Skeletal muscle satellite cell (primary cell): ENCODE measurements around the gene COMT.

Experiments used
- H3K27me3 ChIP-seq: 2 replicates; pipeline ENCODE4 v1.7.0; 2013; ENCODE audit warnings: low read length; ENCODE audit not compliant: control insufficient read depth, insufficient read depth
- H3K36me3 ChIP-seq: 2 replicates; pipeline ENCODE4 v1.7.0; 2013; ENCODE audit warnings: mild to moderate bottlenecking, control low read depth, low read length; ENCODE audit not compliant: insufficient read depth
- H3K4me1 ChIP-seq: 2 replicates; pipeline ENCODE4 v1.7.0; 2013; ENCODE audit warnings: low read length; ENCODE audit not compliant: control insufficient read depth, insufficient read depth
- H3K4me2 ChIP-seq: 2 replicates; pipeline ENCODE4 v1.7.0; 2013; ENCODE audit warnings: mild to moderate bottlenecking, low read length
- H3K4me3 ChIP-seq: 2 replicates; pipeline ENCODE4 v1.7.0; 2013; ENCODE audit warnings: low read length
- H3K9ac ChIP-seq: 2 replicates; pipeline ENCODE4 v1.7.0; 2013; ENCODE audit warnings: mild to moderate bottlenecking, low read depth, low read length, moderate library complexity
- H3K9me3 ChIP-seq: replicated peaks from 2 replicates; pipeline ENCODE4 v1.7.0; 2013; ENCODE audit warnings: mild to moderate bottlenecking, control low read depth, low read length

COMT gene

GRCh38 chr22:19970479-19971275 is 29.1 kb downstream of the COMT start:
- no peaks in the 10 kb centered on the region for H3K4me1 ChIP-seq
- no peak overlapping the region for H3K4me3 ChIP-seq
- H3K9ac ChIP-seq = no peak overlapping the region
- H3K9me3 ChIP-seq = no peaks in the 10 kb centered on the region
- H3K27me3 ChIP-seq = no peaks in the 10 kb centered on the region
- H3K36me3 ChIP-seq = peaks cover 30% of the 10 kb centered on the region
- no peak overlapping the region for H3K4me2 ChIP-seq

- Histone ChIP-seq H3K36me3 (peaks cover 26% of the 10 kb centered on the region), H3K9me3 (no peaks in the 10 kb centered on the region), H3K4me3 (no peak overlapping the region), H3K4me1 (no peaks in the 10 kb centered on the region), H3K4me2 (no peak overlapping the region), H3K9ac (no peak overlapping the region), H3K27me3 (no peaks in the 10 kb centered on the region)
Observed at GRCh38 chr22:19971276-19972124, 29.9 kb downstream of the COMT start.

GRCh38 chr22:19972251-19972650 is 30.7 kb downstream of the COMT start:
- no peak overlapping the region for H3K4me3 ChIP-seq
- H3K27me3 ChIP-seq = no peaks in the 10 kb centered on the region
- H3K9me3 ChIP-seq = no peaks in the 10 kb centered on the region
- no peaks in the 10 kb centered on the region for H3K4me1 ChIP-seq
- peaks cover 18% of the 10 kb centered on the region for H3K36me3 ChIP-seq
- no peak overlapping the region for H3K9ac ChIP-seq
- no peak overlapping the region for H3K4me2 ChIP-seq

- H3K4me1 ChIP-seq = no peaks in the 10 kb centered on the region
- H3K27me3 ChIP-seq = no peaks in the 10 kb centered on the region
- no peak overlapping the region for H3K4me3 ChIP-seq
- H3K9ac ChIP-seq = no peak overlapping the region
- no peak overlapping the region for H3K4me2 ChIP-seq
- no peaks in the 10 kb centered on the region for H3K9me3 ChIP-seq
- H3K36me3 ChIP-seq = peaks cover 13% of the 10 kb centered on the region
Observed at GRCh38 chr22:19972652-19973550, 31.3 kb downstream of the COMT start.

- Histone ChIP-seq H3K4me2 (no peak overlapping the region), H3K36me3 (peaks cover 8% of the 10 kb centered on the region), H3K9ac (no peak overlapping the region), H3K4me1 (no peaks in the 10 kb centered on the region), H3K9me3 (no peaks in the 10 kb centered on the region), H3K4me3 (no peak overlapping the region), H3K27me3 (no peaks in the 10 kb centered on the region)
Observed at GRCh38 chr22:19973551-19974267, 32.1 kb downstream of the COMT start.

- H3K27me3 ChIP-seq = no peaks in the 10 kb centered on the region
- H3K9ac ChIP-seq = no peak overlapping the region
- no peak overlapping the region for H3K4me3 ChIP-seq
- H3K4me1 ChIP-seq = no peaks in the 10 kb centered on the region
- H3K9me3 ChIP-seq = no peaks in the 10 kb centered on the region
- no peak overlapping the region for H3K4me2 ChIP-seq
- peaks cover 3% of the 10 kb centered on the region for H3K36me3 ChIP-seq
Observed at GRCh38 chr22:19974268-19974861, 32.8 kb downstream of the COMT start.

- H3K4me3 ChIP-seq = no peak overlapping the region
- no peaks in the 10 kb centered on the region for H3K9me3 ChIP-seq
- no peak overlapping the region for H3K4me2 ChIP-seq
- no peaks in the 10 kb centered on the region for H3K27me3 ChIP-seq
- peaks cover 2% of the 10 kb centered on the region for H3K36me3 ChIP-seq
- no peak overlapping the region for H3K9ac ChIP-seq
- H3K4me1 ChIP-seq = no peaks in the 10 kb centered on the region
Observed at GRCh38 chr22:19974935-19975706, 33.5 kb downstream of the COMT start.

GRCh38 chr22:19975707-19976035 is 34.1 kb downstream of the COMT start:
- no peak overlapping the region for H3K9ac ChIP-seq
- H3K27me3 ChIP-seq = no peaks in the 10 kb centered on the region
- H3K9me3 ChIP-seq = no peaks in the 10 kb centered on the region
- no peak overlapping the region for H3K4me2 ChIP-seq
- H3K4me3 ChIP-seq = no peak overlapping the region
- H3K4me1 ChIP-seq = no peaks in the 10 kb centered on the region
- no peaks in the 10 kb centered on the region for H3K36me3 ChIP-seq

GRCh38 chr22:19976671-19977070 is 35.1 kb downstream of the COMT start:
- Histone ChIP-seq H3K27me3 (no peaks in the 10 kb centered on the region), H3K4me1 (no peaks in the 10 kb centered on the region), H3K4me3 (no peak overlapping the region), H3K4me2 (no peak overlapping the region), H3K9ac (no peak overlapping the region), H3K9me3 (no peaks in the 10 kb centered on the region), H3K36me3 (no peaks in the 10 kb centered on the region)
